H9 (cell line): ENCODE data around the gene KIAA1549. TPM values are rescaled to one million over a fixed set of nuclear protein-coding genes. Genes with fewer than 3 reads are reported as not detected.

Source experiments
- DNase-seq: peaks from one replicate; pipeline ENCODE4 v3.0.0-alpha.2; 2017
- H2AFZ ChIP-seq: one replicate; pipeline ENCODE4 v1.6.1; 2013; ENCODE audit warnings: mild to moderate bottlenecking, low read length, control low read depth, moderate library complexity
- H2AK5ac ChIP-seq: 2 replicates; pipeline ENCODE4 v1.6.1; 2013; ENCODE audit warnings: low read length, control low read depth, mixed read lengths; ENCODE audit not compliant: insufficient read length
- H2BK120ac ChIP-seq: one replicate; pipeline ENCODE4 v1.6.1; 2013; ENCODE audit warnings: low read depth, mild to moderate bottlenecking, low read length, control low read depth, inconsistent platforms; ENCODE audit not compliant: poor library complexity, severe bottlenecking
- H2BK12ac ChIP-seq: 2 replicates; pipeline ENCODE4 v1.6.1; 2013; ENCODE audit warnings: low read length, control low read depth, mixed read lengths, low read depth; ENCODE audit not compliant: insufficient read length
- H2BK15ac ChIP-seq: 2 replicates; pipeline ENCODE4 v1.6.1; 2013; ENCODE audit warnings: low read depth, low read length, control low read depth
- H2BK20ac ChIP-seq: one replicate; pipeline ENCODE4 v1.6.1; 2013; ENCODE audit warnings: low read depth, mild to moderate bottlenecking, low read length, control low read depth, inconsistent platforms; ENCODE audit not compliant: poor library complexity, severe bottlenecking
- H2BK5ac ChIP-seq: 2 replicates; pipeline ENCODE4 v1.6.1; 2013; ENCODE audit warnings: low read length, control low read depth, mixed read lengths; ENCODE audit not compliant: insufficient read length
- H3K14ac ChIP-seq: 2 replicates; pipeline ENCODE4 v1.6.1; 2013; ENCODE audit warnings: low read length, control low read depth; ENCODE audit not compliant: insufficient read depth
- H3K18ac ChIP-seq: 2 replicates; pipeline ENCODE4 v1.6.1; 2013; ENCODE audit warnings: low read depth, mild to moderate bottlenecking, mixed read lengths, low read length, control low read depth; ENCODE audit not compliant: insufficient read length
- H3K23ac ChIP-seq: 2 replicates; pipeline ENCODE4 v1.6.1; 2013; ENCODE audit warnings: low read length, control low read depth, mixed read lengths, low read depth; ENCODE audit not compliant: insufficient read length
- H3K23me2 ChIP-seq: 2 replicates; pipeline ENCODE4 v1.6.1; 2013; ENCODE audit warnings: low read depth, mild to moderate bottlenecking, mixed read lengths, low read length, control low read depth; ENCODE audit not compliant: insufficient read length, poor library complexity, severe bottlenecking
- H3K27ac ChIP-seq: 2 replicates; pipeline ENCODE4 v1.5.1; 2013; ENCODE audit warnings: low read length, control low read depth, mixed read lengths, low read depth; ENCODE audit not compliant: insufficient read length
- H3K27me3 ChIP-seq: 2 replicates; pipeline ENCODE4 v1.6.1; 2013; ENCODE audit warnings: low read length, control low read depth, inconsistent platforms; ENCODE audit not compliant: insufficient read depth
- H3K4ac ChIP-seq: 2 replicates; pipeline ENCODE4 v1.6.1; 2013; ENCODE audit warnings: low read depth, mild to moderate bottlenecking, control low read depth, inconsistent platforms, low read length, moderate library complexity
- H3K4me1 ChIP-seq: 2 replicates; pipeline ENCODE4 v1.6.1; 2013; ENCODE audit warnings: low read length, control low read depth, inconsistent platforms; ENCODE audit not compliant: insufficient read depth
- H3K4me2 ChIP-seq: 2 replicates; pipeline ENCODE4 v1.6.1; 2013; ENCODE audit warnings: low read length, control low read depth, mixed read lengths; ENCODE audit not compliant: insufficient read length, insufficient read depth
- H3K56ac ChIP-seq: 2 replicates; pipeline ENCODE4 v1.6.1; 2013; ENCODE audit warnings: low read depth, mild to moderate bottlenecking, mixed read lengths, low read length, control low read depth; ENCODE audit not compliant: insufficient read length
- H3K79me1 ChIP-seq: 2 replicates; pipeline ENCODE4 v1.6.1; 2013; ENCODE audit warnings: low read depth, mild to moderate bottlenecking, moderate library complexity, low read length, control low read depth, inconsistent platforms; ENCODE audit not compliant: insufficient read depth, poor library complexity, severe bottlenecking
- H3K79me2 ChIP-seq: 2 replicates; pipeline ENCODE4 v1.6.1; 2013; ENCODE audit warnings: low read length, control low read depth, inconsistent platforms; ENCODE audit not compliant: insufficient read depth
- H3K9ac ChIP-seq: 2 replicates; pipeline ENCODE4 v1.6.1; 2013; ENCODE audit warnings: low read length, control low read depth, mixed read lengths; ENCODE audit not compliant: insufficient read length; ENCODE audit errors: extremely low read depth
- H3K9me3 ChIP-seq: one replicate; pipeline ENCODE4 v1.6.1; 2013; ENCODE audit warnings: low read depth, low read length, inconsistent platforms; ENCODE audit not compliant: control insufficient read depth
- H3T11ph ChIP-seq: one replicate; pipeline ENCODE4 v1.6.1; 2013; ENCODE audit warnings: mild to moderate bottlenecking, low read length, control low read depth, inconsistent platforms
- H4K20me1 ChIP-seq: one replicate; pipeline ENCODE4 v1.6.1; 2013; ENCODE audit not compliant: control insufficient read depth, insufficient read length, insufficient read depth
- H4K5ac ChIP-seq: 2 replicates; pipeline ENCODE4 v1.6.1; 2013; ENCODE audit warnings: low read depth, mild to moderate bottlenecking, mixed read lengths, low read length, control low read depth; ENCODE audit not compliant: insufficient read length
- H4K8ac ChIP-seq: replicated peaks from 2 replicates; pipeline ENCODE4 v1.6.1; 2013; ENCODE audit warnings: low read length, control low read depth, mixed read lengths, low read depth; ENCODE audit not compliant: insufficient read length
- H4K91ac ChIP-seq: 2 replicates; pipeline ENCODE4 v1.6.1; 2013; ENCODE audit warnings: low read depth, mild to moderate bottlenecking, moderate library complexity, mixed read lengths, low read length, control low read depth; ENCODE audit not compliant: insufficient read length
- H3K27ac Mint-ChIP-seq, 3 experiments: 2 replicates in 2 of 3; 3 replicates in 1 of 3; pipeline ENCODE4 v1.8.0; 2020 to 2021; ENCODE audit warnings: mixed read lengths in 3 of 3, mild to moderate bottlenecking in 1 of 3, moderate library complexity in 1 of 3
- H3K27me3 Mint-ChIP-seq: 2 replicates; pipeline ENCODE4 v1.8.0; 2021; ENCODE audit warnings: low read depth, mild to moderate bottlenecking, moderate library complexity, mixed read lengths
- H3K36me3 Mint-ChIP-seq, 3 experiments: 2 replicates in 2 of 3; 3 replicates in 1 of 3; pipeline ENCODE4 v1.8.0; 2020 to 2021; ENCODE audit warnings: low read depth in 3 of 3, mixed read lengths in 3 of 3; ENCODE audit not compliant: insufficient read depth in 1 of 3
- H3K4me1 Mint-ChIP-seq, 2 experiments: 2 replicates each; pipeline ENCODE4 v1.8.0; 2020; ENCODE audit warnings: mixed read lengths in 2 of 2
- H3K4me3 Mint-ChIP-seq, 2 experiments: 2 replicates in 1 of 2; 3 replicates in 1 of 2; pipeline ENCODE4 v1.8.0; 2020 to 2021; ENCODE audit warnings: mild to moderate bottlenecking in 2 of 2, mixed read lengths in 2 of 2, moderate library complexity in 1 of 2
- H3K9me3 Mint-ChIP-seq, 2 experiments: 2 replicates in 1 of 2; 3 replicates in 1 of 2; pipeline ENCODE4 v1.8.0; 2020; ENCODE audit warnings: mild to moderate bottlenecking in 2 of 2, mixed read lengths in 2 of 2, moderate library complexity in 1 of 2
- CTCF ChIP-seq: fragments of 200-600 bp; sonication (generic); conservative IDR thresholded peaks from 3 replicates; pipeline ENCODE4 v1.8.0; 2021; ENCODE audit warnings: antibody characterized with exemption, mild to moderate bottlenecking
- WGBS: extraction: QIAGEN DNeasy Blood & Tissue Kit; methylation state at CpG from one replicate; pipeline ENCODE4 v1.1.7; 2013; ENCODE audit warnings: missing lambda C conversion rate, low lambda C conversion rate, mixed read lengths; ENCODE audit not compliant: insufficient read length; ENCODE audit errors: extremely low coverage; 5-methylcytosine and 5-hydroxymethylcytosine counted together
- total RNA-seq: library from RNA; stranded (reverse); gene quantifications from 2 replicates; pipeline ENCODE4 v1.2.1, GENCODE V29; 2021

The KIAA1549 gene
- total RNA-seq, 1 experiment from 2014 or later = 11.9 TPM

- H3K27me3 Mint-ChIP-seq = no peaks in the 10 kb centered on the region
- no peak overlapping the region for H3K18ac ChIP-seq
- no peak overlapping the region for H2BK120ac ChIP-seq
- no peaks in the 10 kb centered on the region for H3K9me3 ChIP-seq
- H3K9me3 Mint-ChIP-seq = no peaks in the 10 kb centered on the region
- no peak overlapping the region for H3T11ph ChIP-seq
- peaks cover 22 to 24% of the 10 kb centered on the region in 2 experiments for H3K4me1 Mint-ChIP-seq
- H4K91ac ChIP-seq = no peak overlapping the region
- H3K23ac ChIP-seq = no peak overlapping the region
- H3K14ac ChIP-seq = no peak overlapping the region; the same call in 1 of the 2 replicates
- H2BK20ac ChIP-seq = no peak overlapping the region
- no peak overlapping the region for H2AK5ac ChIP-seq
- H3K4me1 ChIP-seq = no peaks in the 10 kb centered on the region; the same call in 1 of the 2 replicates
- H3K27me3 ChIP-seq = no peaks in the 10 kb centered on the region
- H2BK5ac ChIP-seq = no peak overlapping the region
- no peak overlapping the region for H3K9ac ChIP-seq
- H4K8ac ChIP-seq = no peak overlapping the region
- H3K56ac ChIP-seq = no peak overlapping the region
- H3K27ac Mint-ChIP-seq = peak overlapping the region; percentile 6 to 81 (median 68); a peak in 4 of 7 replicates
- H3K23me2 ChIP-seq = no peaks in the 10 kb centered on the region
- H3K36me3 Mint-ChIP-seq = peaks cover 0 to 5% (median 0%) of the 10 kb centered on the region in 3 experiments; a peak in 2 of 7 replicates
- no peak overlapping the region for H2BK12ac ChIP-seq
- H3K79me1 ChIP-seq = peaks cover 6% of the 10 kb centered on the region
- H3K4me2 ChIP-seq = no peak overlapping the region
- H4K5ac ChIP-seq = no peak overlapping the region
- H4K20me1 ChIP-seq = no peaks in the 10 kb centered on the region
- H3K79me2 ChIP-seq = peaks cover 5% of the 10 kb centered on the region; the same call in 1 of the 2 replicates
- H3K4me3 Mint-ChIP-seq = peak overlapping the region in 1 of 2 experiments; percentile 5; a peak in 1 of 5 replicates
- no peak overlapping the region for H2AFZ ChIP-seq
- no CpG with 5 or more reads among the region's 14 CpGs for whole genome bisulfite sequencing
- H3K27ac ChIP-seq = no peak overlapping the region
- H3K4ac ChIP-seq = no peak overlapping the region
- H2BK15ac ChIP-seq = no peak overlapping the region
- peak; percentile 47 for TF ChIP-seq CTCF
- DNase-seq = peak; percentile 56
These were observed 26.4 kb downstream of the KIAA1549 start for GRCh38 chr7:138954545-138955475.
